Peyer's patch (tissue), 4 donors: Measurements from ENCODE around the gene ZNF579. TPM values are rescaled to one million over a fixed set of nuclear protein-coding genes. Genes with fewer than 3 reads are reported as not detected.

ENCODE experiments used
- DNase-seq, 3 donors: peaks; one replicate each; pipeline ENCODE4 v3.0.0-alpha.2; 2017 to 2019
- H3K27ac ChIP-seq, 4 donors: fragments of 200-600 bp; sonication (generic); one replicate each; pipeline ENCODE4 v1.5.1; 2016 to 2019
- H3K27me3 ChIP-seq, 2 donors: fragments of 200-600 bp; sonication (generic); one replicate each; pipeline ENCODE4 v1.5.1; 2019
- H3K36me3 ChIP-seq, 3 donors: fragments of 200-600 bp; sonication (generic); one replicate each; pipeline ENCODE4 v1.5.1; 2016 to 2019
- H3K4me1 ChIP-seq, 4 donors: fragments of 200-600 bp; sonication (generic); one replicate each; pipeline ENCODE4 v1.5.1; 2016 to 2019
- H3K4me3 ChIP-seq, 4 donors: fragments of 200-600 bp; sonication (generic); 1 replicate in 3 of 4; 2 replicates in 1 of 4; pipeline ENCODE4 v1.5.1; 2016 to 2019; ENCODE audit warnings: mild to moderate bottlenecking in 1 of 4
- H3K9me3 ChIP-seq, 4 donors: fragments of 200-600 bp; sonication (generic); one replicate each; pipeline ENCODE4 v1.5.1; 2016 to 2019; ENCODE audit warnings: mild to moderate bottlenecking in 1 of 4
- POLR2A ChIP-seq, 2 donors: fragments of 450-650 bp; IDR thresholded peaks; one replicate each; pipeline ENCODE4 v1.5.1; 2017; ENCODE audit warnings: antibody characterized with exemption in 2 of 2, mild to moderate bottlenecking in 2 of 2, moderate library complexity in 2 of 2
- total RNA-seq, 4 donors: library from RNA; depleted of rRNA; stranded (reverse); fragments of >200 nt; gene quantifications; one replicate each; pipeline ENCODE4 v1.1.0, GENCODE V29; 2016
- TF ChIP-seq, protein P1 (sequence below), 6 experiments: fragments of 450-650 bp in 4 of 6; fragments of 200-600 bp in 2 of 6; sonication (generic) in 1 of 6; IDR thresholded peaks; one replicate each; pipeline ENCODE4 v1.5.1; 2017 to 2019; ENCODE audit warnings: antibody characterized with exemption in 6 of 6, mild to moderate bottlenecking in 3 of 6, moderate library complexity in 1 of 6

ZNF579 gene
- total RNA-seq, 4 donors from 2014 or later, result 1.7 to 6.1 (median 3.1) TPM; not detected in 1

DNA sequence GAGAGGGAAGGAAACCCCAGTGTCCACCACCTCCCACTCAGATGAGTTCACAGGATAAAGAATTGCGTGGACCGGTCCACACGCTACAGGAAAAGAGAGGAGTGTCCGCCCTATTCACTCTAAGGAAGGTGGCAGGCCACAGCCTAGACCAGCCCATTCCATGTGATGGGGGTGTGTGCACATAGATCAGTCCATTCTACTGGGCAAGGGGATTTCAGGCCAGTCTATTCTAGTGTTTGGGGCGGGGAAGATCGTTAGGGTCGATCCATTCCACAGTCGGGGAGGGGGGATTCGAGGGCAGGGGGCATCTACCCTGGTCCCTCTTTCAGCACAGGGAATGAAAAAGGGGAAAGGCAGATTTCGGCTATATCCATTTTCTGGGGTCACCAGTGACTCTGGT, 10.9 kb upstream of the ZNF579 start:
- Histone ChIP-seq H3K4me1 (peaks cover 0 to 13% (median 6%) of the 10 kb centered on the region in 4 donors), H3K36me3 (peaks cover 0 to 27% (median 0%) of the 10 kb centered on the region in 3 donors), H3K27me3 (no peaks in the 10 kb centered on the region), H3K4me3 (no peak overlapping the region), H3K9me3 (no peaks in the 10 kb centered on the region), H3K27ac (no peak overlapping the region)
- TF ChIP-seq, protein P1, sequence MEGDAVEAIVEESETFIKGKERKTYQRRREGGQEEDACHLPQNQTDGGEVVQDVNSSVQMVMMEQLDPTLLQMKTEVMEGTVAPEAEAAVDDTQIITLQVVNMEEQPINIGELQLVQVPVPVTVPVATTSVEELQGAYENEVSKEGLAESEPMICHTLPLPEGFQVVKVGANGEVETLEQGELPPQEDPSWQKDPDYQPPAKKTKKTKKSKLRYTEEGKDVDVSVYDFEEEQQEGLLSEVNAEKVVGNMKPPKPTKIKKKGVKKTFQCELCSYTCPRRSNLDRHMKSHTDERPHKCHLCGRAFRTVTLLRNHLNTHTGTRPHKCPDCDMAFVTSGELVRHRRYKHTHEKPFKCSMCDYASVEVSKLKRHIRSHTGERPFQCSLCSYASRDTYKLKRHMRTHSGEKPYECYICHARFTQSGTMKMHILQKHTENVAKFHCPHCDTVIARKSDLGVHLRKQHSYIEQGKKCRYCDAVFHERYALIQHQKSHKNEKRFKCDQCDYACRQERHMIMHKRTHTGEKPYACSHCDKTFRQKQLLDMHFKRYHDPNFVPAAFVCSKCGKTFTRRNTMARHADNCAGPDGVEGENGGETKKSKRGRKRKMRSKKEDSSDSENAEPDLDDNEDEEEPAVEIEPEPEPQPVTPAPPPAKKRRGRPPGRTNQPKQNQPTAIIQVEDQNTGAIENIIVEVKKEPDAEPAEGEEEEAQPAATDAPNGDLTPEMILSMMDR (IDR thresholded peaks at IDR 0.05), result no peak
- no peak for TF ChIP-seq POLR2A (IDR thresholded peaks at IDR 0.05)
- DNase-seq, result no peak

DNA sequence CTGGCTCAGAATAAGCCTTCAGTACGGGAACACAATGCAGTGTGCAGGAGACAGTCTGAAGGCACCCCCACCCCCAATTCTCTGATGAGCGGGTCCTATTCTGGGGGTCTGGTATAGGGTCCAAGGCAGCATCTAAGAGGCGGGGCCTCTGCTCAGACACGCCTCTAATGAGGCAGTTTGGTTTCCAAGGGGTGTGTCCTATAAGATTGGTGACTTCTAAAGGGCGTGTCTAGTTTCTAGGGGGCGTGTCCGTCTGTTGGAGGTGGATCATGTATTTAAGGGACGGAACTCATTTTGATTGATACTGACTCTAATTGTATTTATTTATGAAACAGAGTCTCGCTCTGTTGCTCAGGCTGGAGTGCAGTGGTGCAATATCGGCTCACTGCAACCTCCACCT, 10.0 kb upstream of the ZNF579 start:
- Histone ChIP-seq H3K9me3 (no peaks in the 10 kb centered on the region), H3K27ac (no peak overlapping the region), H3K4me1 (peaks cover 0 to 21% (median 12%) of the 10 kb centered on the region in 4 donors), H3K27me3 (no peaks in the 10 kb centered on the region), H3K4me3 (no peak overlapping the region), H3K36me3 (peaks cover 0 to 18% (median 0%) of the 10 kb centered on the region in 3 donors)
- no peak for DNase-seq
- TF ChIP-seq, protein P1 (IDR thresholded peaks at IDR 0.05), result no peak
- no peak for TF ChIP-seq POLR2A (IDR thresholded peaks at IDR 0.05)

DNA sequence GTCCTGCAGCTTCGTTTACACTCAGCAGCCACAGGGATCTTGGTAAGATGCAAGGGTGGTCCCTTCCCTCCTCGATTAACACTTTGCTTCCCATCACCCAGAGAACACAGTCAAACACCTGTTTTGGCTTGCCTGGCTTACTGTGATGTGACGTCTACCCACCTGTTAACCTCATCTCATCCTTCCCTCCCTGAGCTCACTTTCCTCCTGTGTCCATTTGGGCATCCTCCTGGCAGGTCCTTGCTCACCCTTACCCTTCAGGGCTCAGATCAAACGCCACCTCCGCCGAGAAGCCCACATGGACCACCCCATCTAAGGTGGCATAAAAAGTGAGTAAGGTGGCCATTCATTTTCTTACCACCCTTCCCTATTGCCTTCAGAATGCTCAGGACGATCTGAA, 9.5 kb upstream of the ZNF579 start:
- Histone ChIP-seq H3K4me3 (no peak overlapping the region), H3K27me3 (no peaks in the 10 kb centered on the region), H3K9me3 (no peaks in the 10 kb centered on the region), H3K36me3 (peaks cover 0 to 13% (median 0%) of the 10 kb centered on the region in 3 donors), H3K4me1 (peaks cover 0 to 24% (median 12%) of the 10 kb centered on the region in 4 donors), H3K27ac (no peak overlapping the region)
- no peak for DNase-seq
- TF ChIP-seq, protein P1 (IDR thresholded peaks at IDR 0.05), result no peak
- TF ChIP-seq POLR2A (IDR thresholded peaks at IDR 0.05), result no peak

DNA sequence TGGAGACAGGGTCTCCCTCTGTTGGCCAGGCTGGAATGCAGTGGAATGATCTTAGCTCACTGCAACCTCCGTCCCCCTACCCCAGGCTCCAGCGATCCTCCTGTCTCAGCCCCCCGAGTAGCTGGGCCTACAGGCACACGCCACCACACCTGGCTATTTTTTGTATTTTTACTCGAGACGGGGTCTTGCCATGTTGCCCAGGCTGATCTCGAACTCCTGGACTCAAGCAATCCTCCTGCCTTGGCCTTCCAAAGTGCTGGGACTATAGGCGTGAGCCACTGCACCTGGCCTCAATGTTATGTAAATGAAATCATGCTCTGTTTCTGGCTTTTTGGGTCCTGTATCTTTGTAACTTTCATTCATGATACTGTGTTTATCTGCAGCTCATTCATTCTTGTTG, 8.1 kb upstream of the ZNF579 start:
- Histone ChIP-seq H3K4me3 (no peak overlapping the region), H3K27ac (no peak overlapping the region), H3K4me1 (peaks cover 0 to 24% (median 12%) of the 10 kb centered on the region in 4 donors), H3K36me3 (peaks cover 0 to 10% (median 0%) of the 10 kb centered on the region in 3 donors), H3K27me3 (no peaks in the 10 kb centered on the region), H3K9me3 (no peaks in the 10 kb centered on the region)
- DNase-seq, result no peak
- no peak for TF ChIP-seq POLR2A (IDR thresholded peaks at IDR 0.05)
- TF ChIP-seq, protein P1 (IDR thresholded peaks at IDR 0.05), result no peak

DNA sequence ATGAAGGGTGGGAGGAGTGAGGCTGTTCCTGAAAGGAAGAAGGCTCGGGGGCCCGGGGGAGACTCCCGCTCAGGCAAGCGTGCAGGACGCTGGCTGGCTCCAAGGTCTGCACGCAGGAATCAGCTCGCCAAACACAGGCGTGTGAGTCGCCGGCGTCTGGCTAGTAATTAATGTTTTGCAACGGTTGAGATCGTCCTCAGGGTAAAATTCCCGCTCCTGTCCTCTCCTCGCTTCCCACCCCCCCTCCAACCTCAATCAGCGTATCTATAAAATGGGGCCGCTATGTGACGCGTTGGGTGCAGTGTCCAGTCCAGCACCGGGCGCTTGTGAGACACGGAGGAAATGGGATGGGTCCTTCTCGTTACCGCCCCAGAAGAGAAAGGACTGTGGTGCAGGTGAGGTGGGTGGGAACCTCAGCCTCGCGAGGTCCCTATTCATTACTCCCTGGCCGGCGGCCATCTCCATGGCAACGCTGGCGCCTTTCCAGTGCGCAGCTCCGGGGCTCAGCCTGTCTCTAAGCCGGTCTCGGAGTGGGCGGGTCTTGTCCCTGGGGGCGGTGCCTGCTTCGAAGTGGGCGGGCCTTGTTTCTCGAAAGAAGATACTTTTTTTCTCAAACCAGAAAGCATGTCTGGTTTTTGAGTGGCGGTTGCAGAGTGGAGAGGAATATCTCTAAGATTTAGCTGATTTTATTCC, 6.5 kb upstream of the ZNF579 start:
- Histone ChIP-seq H3K27me3 (no peaks in the 10 kb centered on the region), H3K4me3 (peak overlapping the region; percentile 9 to 41 (median 37)), H3K27ac (peak overlapping the region in 1 of 4 donors; percentile 0), H3K9me3 (no peaks in the 10 kb centered on the region), H3K4me1 (peaks cover 0 to 27% (median 12%) of the 10 kb centered on the region in 4 donors), H3K36me3 (peaks cover 0 to 3% (median 0%) of the 10 kb centered on the region in 3 donors)
- TF ChIP-seq, protein P1 (IDR thresholded peaks at IDR 0.05), result no peak
- no peak for TF ChIP-seq POLR2A (IDR thresholded peaks at IDR 0.05)
- DNase-seq, result peak; percentile 93 to 96 (median 94)
